Brain microvascular endothelial cell (primary cell): Measurements from ENCODE around the gene SLC12A1.

ENCODE experiments used
- DNase-seq: peaks from one replicate; pipeline ENCODE4 v3.0.0-alpha.2; 2020
- H3K27ac ChIP-seq: fragments of 250-450 bp; sonication (Bioruptor Pico); 2 replicates; pipeline ENCODE4 v1.5.1; 2020; ENCODE audit warnings: mild to moderate bottlenecking, moderate library complexity
- H3K27me3 ChIP-seq: fragments of 250-450 bp; sonication (Bioruptor Pico); replicated peaks from 2 replicates; pipeline ENCODE4 v1.5.1; 2020; ENCODE audit warnings: mild to moderate bottlenecking
- H3K36me3 ChIP-seq: fragments of 250-450 bp; sonication (Bioruptor Pico); replicated peaks from 2 replicates; pipeline ENCODE4 v1.5.1; 2020; ENCODE audit warnings: mild to moderate bottlenecking
- H3K4me3 ChIP-seq: 2 replicates; pipeline ENCODE4 v1.5.1; 2011; ENCODE audit warnings: low read depth, mild to moderate bottlenecking, control low read depth, low read length, moderate library complexity
- in situ Hi-C: cut with HindIII; loops from 2 replicates; pipeline ENCODE4 v1.10.0; 2017; ENCODE audit warnings: low sequenced_read_pairs, low pct_ligation_motif_present
- TF ChIP-seq, protein P1 (sequence below): IDR thresholded peaks from 2 replicates; pipeline ENCODE4 v1.5.1; 2011; ENCODE audit warnings: low read depth, mild to moderate bottlenecking, moderate library complexity, low read length, control low read depth, inconsistent platforms; ENCODE audit errors: missing control alignments

SLC12A1 gene

DNA sequence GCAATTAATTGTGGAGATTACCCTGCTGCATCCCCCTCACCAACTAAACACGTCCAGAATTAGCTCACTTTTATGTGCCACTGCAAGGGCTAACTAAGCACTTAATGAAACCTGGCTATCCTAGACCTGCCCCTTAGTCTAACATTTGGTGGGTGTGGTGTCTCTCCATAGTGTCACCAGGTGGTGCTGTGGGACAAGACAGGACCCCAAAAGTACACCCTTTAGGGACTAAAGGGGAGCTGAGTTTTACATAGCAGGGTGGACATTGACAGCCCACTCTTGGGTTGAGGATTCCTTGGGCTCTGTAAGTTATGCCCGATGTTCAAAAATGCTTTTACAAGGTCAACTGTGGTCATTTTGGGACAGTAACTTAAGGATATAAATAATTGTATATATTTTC is 130.8 kb downstream of the SLC12A1 start:
- no peak for DNase-seq
- Histone ChIP-seq H3K27ac (no peak overlapping the region), H3K36me3 (no peaks in the 10 kb centered on the region), H3K27me3 (no peaks in the 10 kb centered on the region), H3K4me3 (no peak overlapping the region)
- in situ Hi-C loops, result no loop called here
- TF ChIP-seq, protein P1, sequence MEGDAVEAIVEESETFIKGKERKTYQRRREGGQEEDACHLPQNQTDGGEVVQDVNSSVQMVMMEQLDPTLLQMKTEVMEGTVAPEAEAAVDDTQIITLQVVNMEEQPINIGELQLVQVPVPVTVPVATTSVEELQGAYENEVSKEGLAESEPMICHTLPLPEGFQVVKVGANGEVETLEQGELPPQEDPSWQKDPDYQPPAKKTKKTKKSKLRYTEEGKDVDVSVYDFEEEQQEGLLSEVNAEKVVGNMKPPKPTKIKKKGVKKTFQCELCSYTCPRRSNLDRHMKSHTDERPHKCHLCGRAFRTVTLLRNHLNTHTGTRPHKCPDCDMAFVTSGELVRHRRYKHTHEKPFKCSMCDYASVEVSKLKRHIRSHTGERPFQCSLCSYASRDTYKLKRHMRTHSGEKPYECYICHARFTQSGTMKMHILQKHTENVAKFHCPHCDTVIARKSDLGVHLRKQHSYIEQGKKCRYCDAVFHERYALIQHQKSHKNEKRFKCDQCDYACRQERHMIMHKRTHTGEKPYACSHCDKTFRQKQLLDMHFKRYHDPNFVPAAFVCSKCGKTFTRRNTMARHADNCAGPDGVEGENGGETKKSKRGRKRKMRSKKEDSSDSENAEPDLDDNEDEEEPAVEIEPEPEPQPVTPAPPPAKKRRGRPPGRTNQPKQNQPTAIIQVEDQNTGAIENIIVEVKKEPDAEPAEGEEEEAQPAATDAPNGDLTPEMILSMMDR, result peak; percentile 53

DNA sequence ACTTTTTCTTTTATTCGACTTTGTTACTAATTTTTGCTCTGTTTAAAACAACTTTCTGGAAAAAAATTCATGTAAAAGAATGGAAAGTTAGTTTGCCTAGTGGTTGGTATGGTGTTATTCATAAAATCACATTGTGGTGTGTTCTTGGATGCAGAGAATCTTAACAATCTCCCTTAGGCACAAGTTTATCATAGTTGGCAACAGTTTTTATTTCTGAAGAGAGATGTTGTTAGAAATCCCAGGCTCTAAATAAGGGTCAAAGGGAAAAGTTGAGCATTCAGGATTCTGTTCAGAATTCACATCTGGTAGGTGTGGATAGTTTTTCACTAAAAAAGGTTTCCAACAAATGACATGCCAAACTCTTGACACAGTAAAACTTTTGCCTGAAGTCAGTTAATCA is 131.5 kb downstream of the SLC12A1 start:
- no peak overlapping the region for H3K27ac ChIP-seq
- H3K27me3 ChIP-seq, result no peaks in the 10 kb centered on the region
- no peak overlapping the region for H3K4me3 ChIP-seq
- TF ChIP-seq, protein P1, result no peak
- DNase-seq, result no peak
- in situ Hi-C loops, result no loop called here
- H3K36me3 ChIP-seq, result no peaks in the 10 kb centered on the region

DNA sequence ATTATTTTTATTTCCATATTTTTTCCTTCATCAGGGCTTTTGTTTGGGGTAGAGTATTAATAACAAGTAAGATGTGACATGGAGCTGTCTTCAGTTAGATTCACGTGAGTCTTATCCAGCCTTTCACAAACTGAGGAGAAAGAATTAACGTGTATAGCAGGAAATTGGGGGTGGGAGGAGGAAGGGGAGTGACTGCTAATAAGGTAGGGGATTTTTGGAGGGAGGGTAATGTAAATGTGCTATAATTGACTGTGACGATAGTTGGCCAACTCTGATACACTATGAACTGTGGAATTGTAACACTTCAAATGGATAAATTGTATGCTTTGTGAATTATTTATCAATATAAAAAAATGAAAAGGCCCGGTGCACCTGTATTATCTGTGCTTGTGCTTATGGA is 134.0 kb downstream of the SLC12A1 start:
- in situ Hi-C loops, result no loop called here
- no peaks in the 10 kb centered on the region for H3K27me3 ChIP-seq
- DNase-seq, result no peak
- TF ChIP-seq, protein P1, result no peak
- H3K27ac ChIP-seq, result no peak overlapping the region
- H3K36me3 ChIP-seq, result no peaks in the 10 kb centered on the region
- H3K4me3 ChIP-seq, result no peak overlapping the region

DNA sequence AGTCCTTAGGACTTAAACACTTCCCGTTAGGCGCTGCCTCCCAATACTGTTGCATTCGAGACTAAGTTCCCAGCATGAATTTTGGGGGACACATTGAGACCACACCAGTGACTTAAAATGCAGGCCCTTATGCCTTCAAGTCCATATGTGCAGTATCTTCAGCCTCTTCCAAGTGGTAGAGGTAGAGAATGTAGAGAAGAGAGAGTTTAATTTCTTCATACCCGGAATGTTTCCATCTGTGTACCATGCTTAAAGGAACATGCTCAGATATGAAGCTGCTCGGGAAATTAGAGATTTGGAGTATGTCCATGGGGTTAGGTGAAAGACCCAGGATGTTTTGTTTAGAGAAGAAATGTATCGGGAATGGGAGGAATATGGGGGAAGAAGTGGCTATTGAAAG is 137.8 kb downstream of the SLC12A1 start:
- TF ChIP-seq, protein P1, result no peak
- no peak overlapping the region for H3K27ac ChIP-seq
- H3K27me3 ChIP-seq, result no peaks in the 10 kb centered on the region
- no peak overlapping the region for H3K4me3 ChIP-seq
- no peak for DNase-seq
- in situ Hi-C loops, result no loop called here
- H3K36me3 ChIP-seq, result no peaks in the 10 kb centered on the region

DNA sequence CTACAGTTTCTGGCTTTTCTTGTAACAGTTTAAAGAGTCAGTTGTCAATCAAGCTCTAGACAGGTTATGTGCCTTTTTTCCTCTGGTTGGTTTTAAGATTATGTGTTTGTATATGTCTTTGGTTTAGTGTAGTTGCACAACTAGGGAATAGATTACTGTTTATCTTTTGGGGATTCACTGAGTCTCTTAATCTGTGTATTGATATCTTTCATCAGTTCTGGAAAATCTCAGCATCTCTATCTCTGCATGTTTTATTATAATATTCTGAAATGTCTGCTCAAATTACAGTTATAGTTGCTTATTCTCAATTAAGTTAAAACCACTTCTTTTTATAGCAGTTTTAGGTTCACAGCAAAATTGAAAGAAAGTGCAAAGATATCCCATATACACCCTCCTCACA is 139.4 kb downstream of the SLC12A1 start:
- Histone ChIP-seq H3K27ac (no peak overlapping the region), H3K27me3 (no peaks in the 10 kb centered on the region), H3K4me3 (no peak overlapping the region), H3K36me3 (no peaks in the 10 kb centered on the region)
- no peak for DNase-seq
- in situ Hi-C loops, result no loop called here
- TF ChIP-seq, protein P1, result no peak

DNA sequence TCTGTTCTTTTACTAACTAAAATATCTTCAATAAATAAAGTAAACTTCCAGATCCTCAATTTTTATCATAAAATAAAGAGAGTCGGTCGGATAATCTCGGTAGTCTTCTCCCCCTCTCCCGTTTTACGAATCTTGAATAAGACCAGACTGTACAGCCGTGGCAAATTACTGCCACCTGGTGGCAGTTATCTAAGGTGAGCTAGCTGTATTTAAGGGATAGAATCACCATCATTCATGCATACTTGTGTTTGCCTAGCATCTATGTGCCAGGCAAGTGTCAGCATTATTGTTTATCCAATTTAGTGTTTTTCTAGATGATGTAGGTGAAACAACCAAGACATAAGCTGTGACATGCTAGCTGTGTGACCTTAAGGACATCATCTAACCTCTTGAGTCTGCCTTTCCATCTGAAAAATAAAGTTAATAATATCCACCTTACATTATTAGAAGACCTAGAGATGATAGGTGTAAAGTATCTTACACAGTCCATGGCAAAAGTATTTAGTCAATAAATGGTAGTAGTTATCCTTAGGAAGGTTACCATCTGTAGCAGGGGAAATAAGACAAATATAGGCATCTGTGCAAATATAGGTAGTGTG is 146.5 kb downstream of the SLC12A1 start:
- Histone ChIP-seq H3K36me3 (no peaks in the 10 kb centered on the region), H3K27me3 (no peaks in the 10 kb centered on the region), H3K27ac (no peak overlapping the region), H3K4me3 (no peak overlapping the region)
- DNase-seq, result peak; percentile 66
- TF ChIP-seq, protein P1, result peak; percentile 89
- in situ Hi-C loops, result no loop called here
